Upper lobe of left lung (tissue), 6 donors: ENCODE data around the gene CFAP68. TPM values are rescaled to one million over a fixed set of nuclear protein-coding genes. Genes with fewer than 3 reads are reported as not detected.
A peak's percentile ranks its signal among the peaks of the same experiment; 100 is the strongest.

Source experiments
- ATAC-seq, 2 donors: fragments of 200-7000 bp; cut with Tn5 transposase; one replicate each; pipeline ENCODE4 v1.9.1; 2022; ENCODE audit warnings: mild to moderate bottlenecking in 2 of 2, moderate library complexity in 2 of 2; ENCODE audit not compliant: low FRiP score in 2 of 2
- DNase-seq, 2 donors: peaks; one replicate each; pipeline ENCODE4 v3.0.0-alpha.2; 2019 to 2020
- H3K27ac ChIP-seq, 4 donors: fragments of 200-600 bp; sonication (generic); one replicate each; pipeline ENCODE4 v1.5.1; 2016 to 2019
- H3K27me3 ChIP-seq, 4 donors: fragments of 200-600 bp; sonication (generic); one replicate each; pipeline ENCODE4 v1.5.1; 2017 to 2019
- H3K36me3 ChIP-seq, 4 donors: fragments of 200-600 bp; sonication (generic); one replicate each; pipeline ENCODE4 v1.5.1; 2016 to 2019
- H3K4me1 ChIP-seq, 4 donors: fragments of 200-600 bp; sonication (generic); one replicate each; pipeline ENCODE4 v1.5.1; 2018 to 2019
- H3K4me3 ChIP-seq, 4 donors: fragments of 200-600 bp; sonication (generic); one replicate each; pipeline ENCODE4 v1.5.1; 2017 to 2019; ENCODE audit warnings: mild to moderate bottlenecking in 2 of 4, moderate library complexity in 1 of 4
- H3K9me3 ChIP-seq, 4 donors: fragments of 200-600 bp; sonication (generic); one replicate each; pipeline ENCODE4 v1.5.1; 2018 to 2019
- EP300 ChIP-seq, 4 donors: sonication (generic); formaldehyde crosslinking; IDR thresholded peaks; one replicate each; pipeline ENCODE4 v1.5.1; 2017; ENCODE audit warnings: antibody characterized with exemption in 4 of 4, control low read depth in 2 of 4
- POLR2A ChIP-seq, 4 donors: fragments of 450-650 bp; IDR thresholded peaks; one replicate each; pipeline ENCODE4 v1.5.1; 2016 to 2017; ENCODE audit warnings: antibody characterized with exemption in 4 of 4, mild to moderate bottlenecking in 2 of 4
- POLR2AphosphoS5 ChIP-seq, 2 donors: sonication (generic); formaldehyde crosslinking; IDR thresholded peaks; one replicate each; pipeline ENCODE4 v1.5.1; 2017; ENCODE audit warnings: antibody characterized with exemption in 2 of 2
- WGBS, 2 donors: methylation state at CpG; one replicate each; pipeline ENCODE4 v1.1.5; 2017 to 2018; 5-methylcytosine and 5-hydroxymethylcytosine counted together
- total RNA-seq, 6 donors: library from RNA; depleted of rRNA in 4 of 6; stranded (reverse); fragments of >200 nt in 4 of 6; gene quantifications; one replicate each; pipeline versions ENCODE4 v1.1.0 to v1.2.1, GENCODE V29; 2016 to 2021
- TF ChIP-seq, protein P1 (sequence below), 6 experiments: fragments of 450-650 bp in 4 of 6; fragments of 200-600 bp in 2 of 6; sonication (generic) in 2 of 6; IDR thresholded peaks; one replicate each; pipeline ENCODE4 v1.5.1; 2016 to 2019; ENCODE audit warnings: antibody characterized with exemption in 6 of 6
- donor health status: DM: no; HTN: no; CAD: no; lungs with moderate emphysema.
- donor health status: DM: no; HTN: yes; CAD: no; lungs with severe emphysema.

Gene CFAP68
- 10 to 100 TPM in 5 of 6 donors, 1 to 10 TPM in 1; 2.1 to 29.4 (median 19.5) TPM for total RNA-seq

DNA sequence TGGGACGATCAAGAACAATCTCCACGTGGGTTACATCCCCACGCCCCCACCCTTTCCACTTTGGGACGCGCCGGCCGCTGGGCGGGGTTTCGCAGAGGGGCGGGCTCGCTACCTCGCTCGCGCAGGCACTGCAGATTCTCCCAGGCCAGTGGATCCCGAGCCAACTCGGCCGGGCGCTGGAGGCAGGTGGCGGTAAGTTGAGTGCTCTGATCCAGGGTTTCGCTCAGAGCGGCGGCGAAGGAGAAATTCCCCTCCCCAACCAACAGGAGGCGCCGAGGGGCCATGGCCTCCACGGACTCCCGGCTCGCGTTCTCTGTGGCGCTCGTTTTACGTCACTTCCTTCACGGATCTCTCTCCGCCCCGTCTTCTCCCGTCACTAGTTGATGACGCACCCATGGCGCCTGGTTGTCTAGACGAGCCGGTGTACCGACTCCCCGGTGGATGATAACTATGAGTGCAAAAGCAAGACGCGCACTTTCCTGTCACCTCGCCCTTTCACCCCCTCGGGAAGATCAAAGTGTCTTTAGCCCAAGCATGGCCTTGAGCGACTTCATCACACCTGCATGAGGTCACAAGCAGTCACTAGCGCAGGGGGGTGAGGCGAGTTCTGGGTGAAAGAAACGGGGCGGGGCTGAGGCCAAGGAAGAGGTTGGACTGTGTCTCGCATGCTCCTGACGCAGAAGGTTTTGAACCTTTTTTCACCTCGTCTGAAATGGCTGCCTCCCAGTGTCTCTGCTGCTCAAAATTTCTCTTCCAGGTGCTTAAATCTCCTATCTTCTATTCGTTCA, at the start of gene CFAP68, which contains the start of gene FDXACB1:
TSS of gene CFAP68 (plus strand) at position 693 of the 788 bp plus-strand sequence. CDS start at position 713, 20 bp downstream.
TSS of gene FDXACB1 (minus strand) at position 317 of the 788 bp plus-strand sequence. CDS start at position 284, 33 bp downstream.
- Histone ChIP-seq H3K27me3 (no peaks in the 10 kb centered on the region), H3K27ac (peak within 1 kb of the TSS; percentile 89 to 96 (median 92)), H3K4me3 (peak within 1 kb of the TSS; percentile 50 to 62 (median 58)), H3K9me3 (no peaks in the 10 kb centered on the region), H3K36me3 (peaks cover 0 to 8% (median 2%) of the 10 kb centered on the region in 4 donors), H3K4me1 (peaks cover 6 to 20% (median 13%) of the 10 kb centered on the region in 4 donors)
- TF ChIP-seq POLR2AphosphoS5 (IDR thresholded peaks at IDR 0.05) (peak; percentile 86 to 94), EP300 (IDR thresholded peaks at IDR 0.05) (peak in 1 of 4 donors; percentile 40), POLR2A (IDR thresholded peaks at IDR 0.05) (peak in 3 of 4 donors; percentile 31 to 82 (median 63))
- TF ChIP-seq, protein P1, sequence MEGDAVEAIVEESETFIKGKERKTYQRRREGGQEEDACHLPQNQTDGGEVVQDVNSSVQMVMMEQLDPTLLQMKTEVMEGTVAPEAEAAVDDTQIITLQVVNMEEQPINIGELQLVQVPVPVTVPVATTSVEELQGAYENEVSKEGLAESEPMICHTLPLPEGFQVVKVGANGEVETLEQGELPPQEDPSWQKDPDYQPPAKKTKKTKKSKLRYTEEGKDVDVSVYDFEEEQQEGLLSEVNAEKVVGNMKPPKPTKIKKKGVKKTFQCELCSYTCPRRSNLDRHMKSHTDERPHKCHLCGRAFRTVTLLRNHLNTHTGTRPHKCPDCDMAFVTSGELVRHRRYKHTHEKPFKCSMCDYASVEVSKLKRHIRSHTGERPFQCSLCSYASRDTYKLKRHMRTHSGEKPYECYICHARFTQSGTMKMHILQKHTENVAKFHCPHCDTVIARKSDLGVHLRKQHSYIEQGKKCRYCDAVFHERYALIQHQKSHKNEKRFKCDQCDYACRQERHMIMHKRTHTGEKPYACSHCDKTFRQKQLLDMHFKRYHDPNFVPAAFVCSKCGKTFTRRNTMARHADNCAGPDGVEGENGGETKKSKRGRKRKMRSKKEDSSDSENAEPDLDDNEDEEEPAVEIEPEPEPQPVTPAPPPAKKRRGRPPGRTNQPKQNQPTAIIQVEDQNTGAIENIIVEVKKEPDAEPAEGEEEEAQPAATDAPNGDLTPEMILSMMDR (IDR thresholded peaks at IDR 0.05), result peak; percentile 93 to 99 (median 99)
- WGBS, 2 donors, result 0 to 1% methylated on average over 22 to 49 of the region's 55 CpGs
- DNase-seq (peak; percentile 97 to 98), ATAC-seq (peak; percentile 97 to 98)

GRCh38 chr11:111833524-111833923, 45.8 kb upstream of the CFAP68 start:
- DNase-seq (no peak), ATAC-seq (no peak)
- Histone ChIP-seq H3K4me3 (no peak overlapping the region), H3K4me1 (peaks cover 0 to 12% (median 3%) of the 10 kb centered on the region in 4 donors), H3K27me3 (no peaks in the 10 kb centered on the region), H3K9me3 (no peaks in the 10 kb centered on the region), H3K27ac (no peak overlapping the region), H3K36me3 (peaks cover 0 to 64% (median 8%) of the 10 kb centered on the region in 4 donors)
- 77 to 82% methylated on average over 4 of the region's 4 CpGs for WGBS, 2 donors
- TF ChIP-seq, protein P1 (IDR thresholded peaks at IDR 0.05), result no peak
- TF ChIP-seq POLR2AphosphoS5 (IDR thresholded peaks at IDR 0.05), result no peak
- TF ChIP-seq POLR2A (IDR thresholded peaks at IDR 0.05), result no peak
- TF ChIP-seq EP300 (IDR thresholded peaks at IDR 0.05), result no peak

GRCh38 chr11:111834432-111835163, 44.7 kb upstream of the CFAP68 start:
- no peak overlapping the region for H3K27ac ChIP-seq
- no peak for ATAC-seq
- DNase-seq, result no peak
- H3K4me1 ChIP-seq, result peaks cover 0 to 12% (median 3%) of the 10 kb centered on the region in 4 donors
- peaks cover 0 to 60% (median 8%) of the 10 kb centered on the region in 4 donors for H3K36me3 ChIP-seq
- 92% methylated on average over 3 of the region's 3 CpGs for WGBS, 2 donors
- TF ChIP-seq POLR2A (IDR thresholded peaks at IDR 0.05) (no peak), POLR2AphosphoS5 (IDR thresholded peaks at IDR 0.05) (no peak), EP300 (IDR thresholded peaks at IDR 0.05) (no peak)
- TF ChIP-seq, protein P1 (IDR thresholded peaks at IDR 0.05), result no peak
- H3K27me3 ChIP-seq, result no peaks in the 10 kb centered on the region
- no peak overlapping the region for H3K4me3 ChIP-seq
- no peaks in the 10 kb centered on the region for H3K9me3 ChIP-seq

DNA sequence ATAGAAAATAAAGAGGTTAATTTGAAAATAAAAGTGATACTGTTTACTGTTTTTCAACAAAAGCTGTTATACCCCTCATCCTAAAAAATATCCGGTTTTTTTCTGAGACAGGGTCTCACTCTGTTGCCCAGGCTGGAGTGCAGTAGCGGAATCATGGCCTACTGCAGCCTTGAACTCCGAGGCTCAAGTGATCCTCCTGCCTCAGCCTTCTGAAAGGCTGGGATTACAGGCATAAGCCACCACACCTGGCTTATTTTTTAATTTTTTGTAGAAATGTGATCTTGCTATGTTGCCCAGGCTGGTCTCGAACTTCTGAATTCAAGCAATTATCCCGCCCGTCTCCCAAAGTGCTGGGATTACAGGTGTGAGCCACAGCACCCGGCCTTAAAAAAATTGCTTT, 43.7 kb upstream of the CFAP68 start:
- Histone ChIP-seq H3K4me3 (no peak overlapping the region), H3K4me1 (peaks cover 0 to 12% (median 6%) of the 10 kb centered on the region in 4 donors), H3K9me3 (no peaks in the 10 kb centered on the region), H3K27ac (no peak overlapping the region), H3K36me3 (peaks cover 0 to 58% (median 8%) of the 10 kb centered on the region in 4 donors), H3K27me3 (no peaks in the 10 kb centered on the region)
- 97% methylated on average over 7 of the region's 7 CpGs for WGBS, 2 donors
- DNase-seq (no peak), ATAC-seq (no peak)
- no peak for TF ChIP-seq POLR2A (IDR thresholded peaks at IDR 0.05)
- TF ChIP-seq EP300 (IDR thresholded peaks at IDR 0.05), result no peak
- TF ChIP-seq, protein P1 (IDR thresholded peaks at IDR 0.05), result no peak
- no peak for TF ChIP-seq POLR2AphosphoS5 (IDR thresholded peaks at IDR 0.05)
